SIG-M5 treated with dmso at 0.1 percent for 504 hours (cell line): Measurements from ENCODE around the gene PRPS2.
A peak's percentile ranks its signal among the peaks of the same experiment; 100 is the strongest.

Experiments
- DNase-seq: peaks from one replicate; lab custom pipeline; 2025; ENCODE audit not compliant: unreplicated experiment; lab: John Stamatoyannopoulos, UW

Gene PRPS2

DNA sequence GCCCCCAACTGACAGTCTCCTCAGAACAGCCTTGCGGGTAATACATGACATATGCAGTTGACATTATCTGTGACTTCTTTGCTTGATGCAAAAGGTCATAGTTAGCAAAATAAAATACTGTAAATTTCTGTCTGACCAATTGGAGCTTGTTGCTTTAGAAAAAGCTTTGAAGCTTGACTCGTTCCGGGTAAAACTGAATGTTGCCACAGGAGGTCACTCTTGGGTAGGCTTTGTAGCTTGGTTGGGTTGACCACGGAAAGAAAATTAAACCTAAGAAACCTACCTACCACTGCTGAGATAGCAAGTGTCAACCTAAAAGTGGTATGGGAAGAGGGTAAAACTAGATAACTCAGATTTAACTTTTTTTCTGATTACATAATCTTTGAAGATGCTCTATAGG, 23.2 kb downstream of the PRPS2 start:
- peak; percentile 33 for DNase-seq

DNA sequence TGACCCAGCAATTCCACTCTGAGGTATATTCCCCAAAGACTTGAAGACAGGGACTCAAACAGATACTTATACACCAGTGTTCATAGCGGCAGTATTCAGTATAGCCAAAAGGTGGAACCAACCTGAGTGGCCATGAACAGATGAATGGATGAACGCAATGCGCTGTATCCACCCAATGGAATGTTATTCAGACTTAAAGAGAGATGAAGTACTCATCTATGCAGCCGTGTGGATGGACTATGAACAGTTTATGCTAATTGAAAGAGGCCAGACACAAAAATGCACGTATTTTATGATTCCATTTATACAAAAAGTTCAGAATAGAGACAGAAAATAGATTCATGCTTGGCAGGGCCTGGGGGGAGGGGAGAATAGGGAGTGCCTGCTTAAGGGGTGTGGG, 26.3 kb downstream of the PRPS2 start:
- DNase-seq: no peak

DNA sequence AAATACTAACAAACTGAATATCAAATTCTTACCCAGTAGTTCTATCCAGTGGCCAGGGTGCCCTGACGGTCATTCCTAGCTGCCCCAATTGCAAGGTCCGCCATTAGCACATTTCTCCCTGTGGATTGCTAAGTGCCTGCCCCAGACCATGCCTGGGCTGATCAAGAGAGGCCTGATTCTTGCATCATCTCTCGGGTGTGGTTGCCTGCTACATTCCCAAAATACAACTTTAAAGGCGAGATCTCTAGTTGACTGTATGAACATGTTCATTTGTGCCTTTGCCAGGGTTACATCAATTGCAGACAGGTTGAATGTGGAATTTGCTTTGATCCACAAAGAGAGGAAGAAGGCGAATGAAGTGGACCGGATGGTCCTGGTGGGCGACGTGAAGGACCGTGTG, 28.0 kb downstream of the PRPS2 start:
- no peak for DNase-seq

DNA sequence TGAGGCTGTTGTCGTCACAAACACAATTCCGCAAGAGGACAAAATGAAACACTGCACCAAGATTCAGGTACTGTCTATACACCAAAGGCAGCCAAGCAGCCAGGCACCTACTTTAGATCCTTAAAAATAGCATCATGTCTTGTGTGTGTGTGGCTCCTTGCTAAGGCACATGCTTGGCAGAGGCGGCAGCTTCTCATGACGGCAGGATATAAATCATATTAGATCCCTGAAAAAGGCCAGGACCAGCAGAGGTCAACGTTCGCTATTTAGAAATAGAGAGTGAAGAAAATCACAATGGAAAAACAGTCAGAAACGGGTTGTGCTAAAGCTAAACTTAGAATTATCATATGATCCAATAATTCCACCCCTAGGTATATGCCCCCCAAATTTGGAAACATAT, 29.5 kb downstream of the PRPS2 start:
- no peak for DNase-seq

DNA sequence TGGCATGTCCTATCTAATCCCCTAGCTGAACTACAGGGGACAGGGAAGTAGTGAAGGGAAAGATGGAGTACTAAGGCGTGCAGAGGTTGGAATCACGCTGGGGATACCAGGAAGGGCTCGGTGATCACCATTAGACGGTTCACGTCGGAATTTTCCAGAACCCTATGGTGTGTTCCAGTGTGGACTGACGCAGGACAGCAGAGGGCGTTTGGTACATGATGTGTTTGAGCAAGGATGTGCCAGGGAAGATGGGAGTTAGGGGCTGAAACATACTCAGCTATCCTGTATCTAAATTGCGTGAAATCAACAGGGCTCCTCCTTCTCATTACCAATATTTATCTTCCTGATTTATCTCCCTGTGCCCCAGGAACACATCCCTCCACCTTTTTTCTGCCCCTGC, 33.7 kb downstream of the PRPS2 start:
- no peak for DNase-seq

DNA sequence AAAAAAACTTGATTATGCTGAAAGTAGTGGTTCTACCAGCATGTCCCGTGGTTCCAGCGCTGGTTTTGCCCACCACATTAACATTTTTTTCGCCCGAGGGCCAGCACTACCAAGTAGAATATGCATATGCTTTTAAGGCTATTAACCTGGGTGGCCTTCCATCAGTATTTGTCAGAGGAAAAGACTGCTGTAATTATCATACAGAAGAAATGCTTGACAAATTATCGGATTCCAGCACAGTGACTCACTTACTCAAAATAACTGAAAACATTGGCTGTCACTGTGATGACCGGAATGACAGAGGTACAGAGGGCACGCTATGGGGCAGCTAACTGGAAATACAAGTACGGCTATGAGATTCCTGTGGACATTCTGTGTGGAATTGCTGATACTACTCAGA, 34.6 kb downstream of the PRPS2 start:
- DNase-seq: no peak

DNA sequence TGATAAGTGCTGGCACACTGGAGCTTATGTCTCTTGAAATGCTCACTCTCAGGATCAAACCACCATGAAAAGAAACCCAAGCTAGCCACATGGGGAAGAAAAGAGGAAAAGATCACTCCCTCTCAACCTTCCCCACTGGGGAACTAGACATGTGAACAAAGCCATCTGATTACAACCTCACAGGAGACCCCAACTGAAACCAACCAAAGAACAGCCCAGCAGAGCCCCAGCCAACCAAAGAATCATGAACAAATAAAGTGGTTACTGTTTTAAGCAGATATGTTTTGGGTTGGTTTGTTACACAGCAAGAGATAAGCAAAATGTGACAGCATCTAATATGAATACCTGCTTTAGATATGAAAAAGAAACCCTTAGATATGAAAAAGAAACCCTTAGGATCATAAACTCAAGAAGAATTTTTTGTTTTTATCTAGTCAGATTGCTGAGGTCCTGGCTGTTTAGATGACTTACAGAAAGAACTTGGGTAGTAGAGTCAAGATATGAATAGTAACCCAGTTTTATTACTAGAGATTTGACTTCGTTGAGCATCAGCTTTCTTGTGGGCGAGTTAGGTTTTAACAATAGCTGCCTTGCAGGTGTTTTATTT, 52.0 kb downstream of the PRPS2 start:
- DNase-seq: no peak

DNA sequence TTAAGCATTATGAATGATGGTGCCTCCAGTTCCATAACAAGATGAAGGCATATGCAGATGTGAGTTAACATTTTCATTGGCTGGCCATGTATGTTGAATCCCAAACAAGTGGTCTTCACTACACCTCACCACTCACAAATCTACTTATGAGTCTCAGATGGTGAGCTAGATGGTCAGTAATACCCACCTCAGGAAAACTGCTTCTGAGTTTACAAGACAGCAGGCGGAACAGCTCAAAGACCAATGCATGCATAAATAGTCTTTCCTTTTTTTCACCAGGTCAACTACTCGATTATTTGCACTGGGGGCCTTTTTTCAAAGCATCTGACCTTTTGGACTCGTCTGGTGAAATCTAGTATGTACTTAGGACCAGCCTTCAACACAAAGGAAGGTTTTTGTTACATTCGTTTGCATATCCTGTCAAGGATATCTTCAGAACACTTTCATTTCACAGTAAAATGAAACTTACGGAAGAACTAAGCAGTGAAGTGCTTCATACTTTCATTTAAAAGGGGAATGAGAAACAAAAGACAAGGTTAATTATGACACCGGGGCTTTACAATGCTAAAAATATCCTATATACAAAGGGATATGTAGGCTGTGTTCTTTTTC, 52.6 kb downstream of the PRPS2 start:
- no peak for DNase-seq

DNA sequence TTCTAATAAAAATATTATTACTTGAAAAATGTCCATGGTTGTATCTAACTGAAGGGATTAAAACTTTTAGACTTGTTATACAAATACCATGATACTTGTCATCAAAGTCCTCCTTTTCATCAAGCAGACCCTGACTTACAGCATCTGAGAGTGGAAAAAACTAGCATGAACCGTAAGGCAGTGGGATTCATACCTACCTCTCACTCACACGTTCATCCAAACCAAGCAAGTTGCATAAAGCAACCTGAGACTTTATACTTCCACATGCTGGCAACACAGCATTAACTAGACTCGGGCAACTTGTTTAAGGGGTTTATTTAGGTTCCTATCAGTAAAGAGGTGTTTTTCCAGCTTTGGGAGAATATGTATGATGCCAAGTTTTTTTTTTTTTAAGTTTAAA, 53.1 kb downstream of the PRPS2 start:
- DNase-seq: no peak

DNA sequence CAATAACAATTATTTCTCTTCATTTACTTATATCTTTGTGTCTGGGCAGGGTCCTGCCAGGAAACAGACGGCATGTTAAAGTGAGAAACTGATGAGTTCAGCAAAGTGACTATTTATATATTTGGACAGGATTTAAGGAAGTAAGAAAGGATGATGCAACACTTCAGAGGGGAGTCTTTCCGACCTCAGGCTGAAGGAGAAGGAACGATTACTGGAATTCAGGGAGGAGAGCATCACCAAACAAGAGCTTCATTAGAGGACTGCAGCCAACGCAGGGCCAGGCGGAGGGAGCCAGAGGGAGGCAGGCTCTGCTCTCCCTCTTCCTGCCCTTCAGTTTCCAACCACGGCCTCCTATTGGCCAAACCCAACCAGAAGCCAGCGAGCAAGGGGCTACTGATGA, 74.1 kb downstream of the PRPS2 start:
- DNase-seq: peak; percentile 39

DNA sequence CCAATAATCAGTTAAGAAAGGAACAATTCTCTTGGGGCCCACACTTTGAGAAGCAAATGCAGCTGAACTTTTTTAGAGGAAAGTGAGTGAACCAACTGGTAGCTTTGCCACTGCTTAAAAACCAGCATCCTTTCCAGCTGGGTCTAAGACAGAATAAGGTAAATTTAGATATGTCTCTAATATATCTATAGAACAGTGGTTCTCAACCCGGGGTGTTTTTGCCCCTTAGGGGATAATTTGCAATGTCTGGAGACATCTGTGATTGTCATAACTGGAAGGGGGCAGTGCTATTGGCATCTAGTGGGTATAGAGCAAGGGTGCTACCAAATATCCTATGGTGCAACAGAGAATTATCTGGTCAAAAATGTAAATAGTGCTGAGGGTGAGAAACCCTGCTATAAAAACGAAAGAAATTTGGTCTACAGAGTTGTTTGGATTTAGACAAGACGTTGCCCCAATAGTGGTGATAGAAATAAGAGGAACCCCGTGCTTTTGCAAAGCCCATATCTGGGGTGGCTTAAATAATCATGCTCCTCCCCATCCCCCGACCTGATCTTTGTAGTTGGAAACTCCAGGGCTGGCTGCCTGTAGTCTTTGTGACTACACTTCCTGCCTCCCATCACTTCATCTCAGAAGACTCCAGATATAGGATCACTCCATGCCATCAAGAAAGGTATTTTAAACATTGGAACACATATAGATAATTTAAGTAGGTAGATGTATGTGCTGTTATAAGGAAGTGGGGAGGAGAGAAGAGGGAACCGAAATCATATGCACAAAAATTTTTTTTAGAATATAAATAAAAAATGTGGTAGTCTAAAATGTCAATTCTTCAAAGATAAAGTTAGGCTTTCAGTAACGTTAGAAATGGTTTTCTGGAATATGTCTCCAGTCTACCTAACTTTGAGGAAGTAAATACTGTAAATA, 75.5 kb downstream of the PRPS2 start, which contains the start of gene TLR7:
Gene TLR7 (plus strand): TSS at position 622 of the 927 bp plus-strand sequence. CDS start 507 bp downstream, outside the sequence.
- peak; percentile 22 for DNase-seq

DNA sequence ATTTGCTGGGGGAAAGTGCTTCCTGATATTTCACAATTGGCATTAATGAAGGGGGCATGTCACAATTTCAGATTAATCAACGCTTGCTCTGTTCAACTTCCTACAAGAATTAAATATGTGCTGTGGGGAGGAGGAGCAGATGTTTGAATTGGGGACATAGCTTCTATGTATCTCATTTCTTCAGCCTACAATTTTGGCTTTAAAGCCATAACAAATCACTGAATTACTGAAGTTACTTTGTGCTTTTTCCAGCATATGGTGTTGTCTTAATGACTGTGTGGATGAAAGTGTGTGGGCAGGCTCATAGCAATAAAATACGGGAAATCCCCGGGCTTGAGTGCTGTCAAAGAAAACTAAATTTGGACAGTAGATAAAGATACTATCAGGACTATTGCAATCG, 76.5 kb downstream of the PRPS2 start:
- peak; percentile 11 for DNase-seq

DNA sequence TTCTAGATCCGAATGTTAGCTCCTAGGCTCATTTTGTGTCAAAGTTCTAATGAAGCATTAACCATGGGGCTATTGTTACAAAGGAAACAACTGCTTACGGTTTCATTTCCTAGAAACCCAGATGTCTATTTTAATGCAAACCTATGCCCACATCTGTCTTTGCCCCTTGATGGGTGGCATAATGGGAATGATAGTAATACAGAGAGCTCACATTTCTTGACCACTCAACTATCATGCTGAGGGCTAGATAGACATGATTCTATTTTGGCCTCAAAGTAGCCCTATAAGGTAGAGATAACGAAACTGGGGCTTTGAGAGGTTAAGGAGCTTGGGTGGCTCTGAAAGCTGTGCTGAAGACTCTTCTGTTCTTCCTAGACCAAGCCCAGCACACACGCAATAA, 77.5 kb downstream of the PRPS2 start:
- no peak for DNase-seq

DNA sequence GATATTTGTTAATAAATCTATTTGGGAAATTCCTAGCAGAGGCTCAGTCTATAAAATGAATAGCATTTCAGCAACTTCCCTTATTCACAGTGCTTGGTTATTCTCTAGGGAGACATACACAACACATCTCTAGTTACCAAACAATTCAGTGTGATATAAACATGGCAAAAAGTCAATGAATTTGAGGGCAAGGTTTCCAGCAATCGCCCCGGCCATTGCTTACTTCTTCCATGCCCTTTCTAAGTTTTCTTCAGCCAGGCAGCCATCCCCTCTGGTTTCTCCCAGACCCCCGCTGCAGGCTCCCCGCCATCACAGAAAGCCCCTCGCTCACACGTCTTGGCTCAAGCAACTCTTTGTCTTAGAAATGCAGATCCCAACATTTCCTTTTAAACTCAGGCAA, 80.0 kb downstream of the PRPS2 start:
- no peak for DNase-seq

DNA sequence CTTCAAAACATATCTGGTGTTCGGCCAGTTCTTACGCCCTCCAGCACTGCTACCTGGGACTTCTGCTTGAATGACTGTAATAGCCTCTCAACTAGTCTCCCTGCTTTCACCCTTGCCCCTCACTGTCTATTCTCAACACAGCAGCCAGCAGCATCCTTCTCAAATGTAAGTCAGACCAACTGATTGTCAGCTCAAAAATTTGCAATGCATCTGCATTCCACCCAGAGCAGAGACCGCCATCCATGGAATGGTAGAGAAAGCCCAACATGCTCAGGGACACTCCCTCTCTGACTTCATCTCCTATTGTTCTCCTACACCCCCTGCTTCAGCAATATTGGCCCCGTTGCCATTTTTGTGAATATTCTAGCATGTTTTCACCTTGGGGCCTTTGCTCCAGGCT, 81.5 kb downstream of the PRPS2 start:
- DNase-seq: no peak
